GM21528 (cell line): Measurements from ENCODE around the gene NKD1.
"Not testable (repeated sequence)": the region's sequence is repeated elsewhere in the genome, so short reads cannot be mapped to it uniquely, and the experiment has no call there.

Experiments
- ATAC-seq: cut with Tn5 transposase; IDR thresholded peaks from one replicate; pipeline ENCODE4 v1.9.1; 2021; ENCODE audit warnings: mild to moderate bottlenecking, moderate library complexity; ENCODE audit not compliant: unreplicated experiment, low FRiP score

The NKD1 gene, protein sequence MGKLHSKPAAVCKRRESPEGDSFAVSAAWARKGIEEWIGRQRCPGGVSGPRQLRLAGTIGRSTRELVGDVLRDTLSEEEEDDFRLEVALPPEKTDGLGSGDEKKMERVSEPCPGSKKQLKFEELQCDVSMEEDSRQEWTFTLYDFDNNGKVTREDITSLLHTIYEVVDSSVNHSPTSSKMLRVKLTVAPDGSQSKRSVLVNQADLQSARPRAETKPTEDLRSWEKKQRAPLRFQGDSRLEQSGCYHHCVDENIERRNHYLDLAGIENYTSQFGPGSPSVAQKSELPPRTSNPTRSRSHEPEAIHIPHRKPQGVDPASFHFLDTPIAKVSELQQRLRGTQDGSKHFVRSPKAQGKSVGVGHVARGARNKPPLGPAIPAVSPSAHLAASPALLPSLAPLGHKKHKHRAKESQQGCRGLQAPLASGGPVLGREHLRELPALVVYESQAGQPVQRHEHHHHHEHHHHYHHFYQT

DNA sequence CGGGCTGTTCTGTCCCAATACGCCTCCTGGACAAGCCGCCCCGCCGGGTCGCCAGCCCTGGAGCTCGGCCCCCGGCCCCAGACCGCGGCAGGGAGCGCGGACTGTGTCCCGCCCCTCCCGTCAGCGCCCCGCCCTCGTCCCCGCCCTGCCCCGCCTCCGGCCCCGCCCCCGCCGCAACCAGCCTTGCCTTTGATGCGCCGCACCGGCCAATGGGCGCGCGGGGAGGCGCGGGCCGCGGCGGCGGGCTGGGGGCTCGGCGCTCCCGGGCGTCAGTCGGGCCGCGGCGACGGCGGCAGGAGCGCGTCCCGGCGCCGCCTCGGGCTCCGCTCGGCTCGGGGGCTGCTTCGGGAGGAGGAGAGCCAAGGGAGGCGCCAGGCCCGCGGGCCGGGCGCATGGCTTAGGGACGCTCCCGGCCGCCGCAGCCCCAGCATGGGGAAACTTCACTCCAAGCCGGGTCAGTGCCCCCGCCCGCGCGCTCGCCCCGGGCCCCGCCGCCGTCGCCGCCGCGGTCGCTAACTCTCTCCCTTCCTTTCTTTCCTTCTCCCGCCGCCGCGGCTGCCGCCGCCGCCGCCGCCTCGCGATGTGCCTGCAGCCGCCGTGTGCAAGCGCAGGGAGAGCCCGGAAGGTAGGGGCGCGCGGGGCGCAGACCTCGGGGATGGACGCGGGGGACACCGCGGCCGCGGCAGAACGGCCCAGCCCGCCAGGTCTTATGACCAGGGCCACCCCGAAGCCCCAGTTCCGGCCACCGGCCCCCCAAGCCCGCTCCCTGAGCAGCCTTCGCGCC is at the start of gene NKD1:
NKD1 (plus strand) TSS at position 272 of the 784 bp plus-strand sequence; CDS start at position 430, 158 bp downstream.
- peak; percentile 88 for ATAC-seq

DNA sequence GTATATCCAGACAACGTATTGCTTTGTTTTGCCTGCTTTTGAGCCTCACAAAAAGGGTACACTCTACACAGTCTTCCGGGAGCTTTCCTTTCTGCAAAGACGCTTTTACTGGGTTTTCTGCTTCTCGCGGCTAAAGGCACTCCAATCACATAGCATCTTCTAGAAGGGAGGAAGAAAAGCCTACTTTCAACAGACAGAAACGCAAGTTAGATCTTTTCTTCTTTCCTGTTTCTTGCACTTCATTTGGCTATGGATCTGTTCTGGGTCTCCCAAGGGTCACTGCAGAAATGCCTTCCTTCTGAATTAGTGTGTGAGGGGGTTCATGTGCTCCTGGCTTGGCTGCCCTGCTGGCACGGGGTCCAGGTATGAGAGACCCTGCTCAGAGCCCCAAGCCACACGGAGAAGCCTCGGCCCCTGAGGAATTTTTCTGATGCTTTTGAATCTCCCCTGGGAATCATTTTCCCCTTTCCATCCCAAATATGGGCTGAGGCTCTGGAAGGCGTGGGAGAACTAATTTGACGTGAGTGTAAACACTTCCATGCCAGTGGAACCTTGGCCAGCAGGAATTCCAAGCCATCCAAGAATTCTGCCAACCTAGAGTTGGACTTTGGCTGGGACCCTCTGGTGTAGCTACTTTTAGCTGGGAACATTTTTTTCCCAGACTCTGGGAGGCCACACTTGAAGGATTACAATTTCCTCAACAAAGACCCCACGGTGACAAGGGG is 49.6 kb upstream of the NKD1 start:
- ATAC-seq = no peak

DNA sequence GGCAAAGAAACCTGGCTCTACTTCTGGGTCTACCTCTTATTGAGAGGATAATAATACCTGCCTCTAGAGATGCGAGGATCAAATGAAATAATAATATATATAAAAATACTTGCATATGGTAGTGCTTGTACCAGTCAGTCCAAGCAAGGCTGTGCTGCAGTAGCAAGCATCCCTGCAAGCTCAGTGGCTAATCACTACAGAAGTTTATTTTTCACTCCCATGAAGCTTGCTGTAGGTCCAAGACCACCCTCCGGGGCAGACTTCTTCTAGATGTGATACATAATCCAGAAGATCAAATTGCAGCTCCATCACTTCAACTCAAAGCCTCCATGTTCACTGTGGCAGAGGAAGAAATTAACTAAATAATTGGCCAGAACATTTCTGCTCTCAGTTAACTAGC is 48.9 kb upstream of the NKD1 start:
- ATAC-seq = no peak

DNA sequence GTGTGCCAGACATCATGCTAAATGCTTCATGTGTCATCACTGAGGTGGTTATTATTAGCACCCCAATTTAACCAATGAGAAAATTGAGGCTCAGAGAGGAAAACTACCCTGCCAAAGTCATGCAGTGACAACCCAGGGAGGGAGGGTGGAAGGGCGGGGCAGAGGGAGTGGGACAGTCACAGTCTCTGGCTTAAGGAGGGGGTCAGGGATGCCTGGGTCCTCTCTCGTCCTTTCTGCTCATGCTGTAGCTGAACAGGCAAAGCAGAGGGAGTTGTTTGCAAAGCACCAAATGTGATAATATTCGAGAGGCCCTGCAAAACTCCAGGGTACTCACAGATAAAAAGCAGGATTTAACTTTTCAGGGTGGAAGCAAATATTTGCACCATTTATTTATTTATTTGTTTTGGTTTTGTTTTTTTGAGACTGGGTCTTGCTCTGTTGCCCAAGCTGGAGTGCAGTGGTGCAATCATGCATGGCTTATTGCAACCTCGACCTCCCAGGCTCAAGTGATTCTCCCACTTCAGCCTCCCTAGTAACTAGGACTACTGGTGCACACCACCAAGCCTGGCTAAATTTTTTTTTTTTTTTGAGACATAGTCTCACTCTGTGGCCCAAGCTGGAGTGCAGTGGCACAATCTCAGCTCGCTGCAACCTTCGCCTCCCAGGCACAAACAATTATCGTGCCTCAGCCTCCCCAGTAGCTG is 47.9 kb upstream of the NKD1 start:
- no peak for ATAC-seq

DNA sequence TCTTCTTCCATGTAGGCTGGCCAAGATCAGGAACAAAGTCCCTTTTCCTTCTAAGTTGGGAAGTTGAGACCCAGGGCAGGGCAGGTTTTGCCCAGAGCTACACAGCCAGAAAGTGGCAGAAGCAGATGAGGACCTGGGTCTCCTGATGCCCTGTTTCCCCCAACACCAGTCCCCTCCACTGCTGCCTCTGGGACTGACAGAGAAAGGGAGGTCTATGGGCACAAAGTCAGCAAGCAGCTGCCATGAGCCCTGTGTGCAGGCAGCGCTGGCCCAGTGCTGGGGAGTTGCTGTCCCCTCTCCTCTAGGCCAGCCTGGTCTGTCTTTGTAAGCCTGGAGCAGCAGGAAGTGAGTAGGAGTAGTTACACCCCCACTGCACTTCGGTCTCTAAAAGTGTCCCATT is 46.9 kb upstream of the NKD1 start:
- ATAC-seq = no peak

DNA sequence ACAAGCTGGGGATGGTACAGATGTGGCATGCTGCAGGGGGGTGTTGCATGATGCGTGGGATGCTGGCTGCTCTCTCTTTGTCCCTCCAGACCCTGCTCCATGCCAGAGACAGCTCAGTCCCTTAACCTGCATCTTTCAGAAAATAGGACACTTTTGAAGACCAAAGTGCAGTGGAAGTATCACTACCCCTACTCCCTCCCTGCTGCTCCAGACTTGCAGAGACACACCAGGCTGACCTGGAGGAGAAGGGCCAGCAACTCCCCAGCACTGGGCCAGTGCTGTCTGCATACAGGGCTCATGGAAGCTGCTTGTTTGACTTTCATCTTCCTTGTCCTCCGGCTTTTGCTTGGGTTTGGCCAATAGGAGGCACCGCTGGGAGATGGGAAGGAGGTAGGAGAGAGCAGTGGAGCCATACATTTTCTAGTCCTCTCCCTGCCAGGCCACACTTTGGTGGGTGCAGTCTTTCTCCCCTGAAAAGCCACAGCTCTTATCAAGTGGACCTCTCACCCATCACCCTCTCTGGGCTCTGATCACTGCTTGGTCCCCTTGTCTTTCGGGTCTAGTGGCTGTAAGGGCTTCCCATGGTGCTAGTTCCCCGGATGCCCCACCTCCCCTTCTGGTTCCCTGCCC is 46.1 kb upstream of the NKD1 start:
- ATAC-seq = no peak

DNA sequence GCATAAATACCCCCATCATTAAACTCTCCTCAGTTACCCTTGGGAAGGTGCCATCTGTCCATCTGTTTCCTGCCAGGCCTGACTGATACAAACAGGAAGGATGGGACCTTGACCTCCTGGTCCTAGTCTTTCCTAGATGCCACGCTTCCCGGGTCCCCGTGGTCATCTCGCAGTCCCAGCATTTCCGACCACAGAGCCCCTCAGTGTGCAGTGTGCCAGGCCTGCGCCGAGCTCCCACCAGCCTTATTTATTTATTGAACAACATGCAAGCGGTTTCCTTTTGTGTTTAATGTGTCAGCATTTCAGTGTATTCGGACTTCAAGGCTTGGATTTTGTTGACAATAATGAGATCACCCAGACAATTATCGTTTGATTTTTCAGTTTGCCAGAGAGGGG is 45.6 kb upstream of the NKD1 start:
- ATAC-seq = no peak

DNA sequence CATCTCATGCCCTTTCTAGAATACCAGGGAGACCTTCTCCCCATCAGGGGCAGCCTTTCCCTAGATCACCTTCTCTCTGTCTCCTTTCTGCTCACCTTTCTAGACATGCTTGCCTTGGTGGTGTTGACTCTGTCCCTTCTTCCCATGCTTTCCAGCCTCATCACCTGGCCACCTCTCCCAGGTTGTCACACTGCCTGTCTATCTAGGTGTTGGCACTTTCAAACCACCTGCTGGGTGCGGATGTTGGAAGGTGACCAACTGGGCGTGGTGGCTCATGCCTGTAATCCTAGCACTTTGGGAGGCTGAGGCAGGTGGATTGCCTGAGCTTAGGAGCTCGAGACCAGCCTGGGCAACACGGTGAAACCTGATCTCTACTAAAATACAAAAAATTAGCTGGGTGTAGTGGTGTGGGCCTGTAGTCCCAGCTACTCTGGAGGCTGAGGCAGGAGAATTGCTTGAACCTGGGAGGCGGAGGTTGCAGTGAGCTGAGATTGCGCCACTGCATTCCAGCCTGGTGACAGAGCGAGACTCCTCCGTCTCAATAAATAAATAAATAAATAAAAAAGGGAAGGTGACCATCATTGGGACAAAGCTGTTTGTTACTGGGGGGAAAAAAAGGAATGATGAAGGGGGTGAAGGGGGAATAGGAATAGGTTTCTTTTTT is 44.2 kb upstream of the NKD1 start:
- not testable (repeated sequence) for ATAC-seq

DNA sequence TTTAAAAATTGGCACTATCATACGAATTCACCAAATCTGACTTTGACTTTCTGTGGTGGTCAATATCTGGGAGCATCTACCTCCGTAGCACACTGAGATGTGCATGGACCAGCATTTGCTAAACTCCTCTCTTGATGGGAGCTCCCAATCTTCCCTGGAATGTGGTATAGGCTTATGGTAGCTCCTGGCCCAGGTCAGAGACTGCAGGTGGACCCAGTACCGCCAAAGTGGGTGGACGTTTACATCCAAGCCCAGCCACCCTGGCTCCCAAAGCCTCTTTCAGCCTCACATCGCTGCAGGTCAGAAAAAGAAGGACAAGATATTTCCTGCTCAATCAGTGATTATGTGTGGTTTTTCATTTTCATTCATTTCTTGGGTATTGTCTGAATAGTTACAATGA is 43.1 kb upstream of the NKD1 start:
- ATAC-seq = no peak

DNA sequence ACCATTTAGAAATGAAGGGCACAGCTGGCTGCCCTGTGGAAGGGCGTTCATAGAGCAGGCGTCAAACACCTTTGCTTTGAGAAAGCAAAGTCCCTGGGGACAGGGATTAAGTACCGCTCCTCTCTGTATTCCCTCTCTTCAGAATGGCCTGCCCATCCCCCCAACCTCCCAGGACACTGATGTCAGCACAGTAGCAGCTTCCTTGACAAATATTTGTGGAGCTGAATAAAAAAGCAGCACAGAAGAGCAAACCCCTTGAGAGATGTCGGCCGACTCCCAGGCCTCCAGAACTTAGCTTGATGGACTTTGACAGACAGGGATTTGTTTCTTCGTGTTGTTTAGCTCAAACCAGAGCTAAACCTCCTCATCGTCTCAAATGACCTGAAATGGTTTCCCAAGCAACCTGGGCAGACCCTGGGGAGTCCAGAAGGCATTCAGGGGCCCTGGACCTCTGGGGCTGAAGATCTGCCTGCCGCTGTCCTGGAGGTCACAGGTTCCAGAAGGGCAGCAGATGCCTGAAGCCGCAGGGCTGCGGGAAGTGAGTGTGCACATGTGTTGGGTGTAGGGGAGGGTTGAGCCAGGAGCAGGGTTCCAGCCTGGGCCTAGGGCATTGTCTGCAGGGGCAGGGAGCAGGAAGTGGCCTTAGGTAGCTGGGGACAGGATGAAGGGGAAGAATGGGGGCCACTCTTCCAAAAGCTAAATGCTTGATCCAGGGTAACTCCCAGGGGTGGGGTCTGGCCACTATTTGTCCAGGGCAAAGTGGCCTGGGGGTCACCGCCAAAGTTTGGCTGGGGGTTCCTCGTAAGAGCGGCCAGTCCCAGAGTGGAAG is 42.3 kb upstream of the NKD1 start:
- ATAC-seq = no peak

DNA sequence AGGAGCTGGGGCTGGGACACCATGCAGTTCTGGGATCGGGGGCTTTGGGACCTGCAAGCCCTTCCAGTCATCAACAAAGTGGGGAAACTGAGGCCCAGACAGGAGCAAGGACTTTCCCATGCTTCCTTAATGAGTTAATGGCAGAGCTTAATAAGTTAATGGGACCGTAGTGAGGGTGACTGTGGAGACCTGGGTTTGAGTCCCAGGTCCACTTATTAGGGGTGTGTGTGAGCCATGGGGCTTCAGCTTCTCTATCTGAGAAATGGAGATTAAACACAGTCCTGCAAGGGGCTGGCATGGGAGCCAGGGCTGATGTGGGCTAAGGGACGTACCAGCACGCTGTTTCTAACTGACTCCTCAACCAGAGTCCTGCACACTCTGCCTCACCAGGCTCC is 41.7 kb upstream of the NKD1 start:
- no peak for ATAC-seq

DNA sequence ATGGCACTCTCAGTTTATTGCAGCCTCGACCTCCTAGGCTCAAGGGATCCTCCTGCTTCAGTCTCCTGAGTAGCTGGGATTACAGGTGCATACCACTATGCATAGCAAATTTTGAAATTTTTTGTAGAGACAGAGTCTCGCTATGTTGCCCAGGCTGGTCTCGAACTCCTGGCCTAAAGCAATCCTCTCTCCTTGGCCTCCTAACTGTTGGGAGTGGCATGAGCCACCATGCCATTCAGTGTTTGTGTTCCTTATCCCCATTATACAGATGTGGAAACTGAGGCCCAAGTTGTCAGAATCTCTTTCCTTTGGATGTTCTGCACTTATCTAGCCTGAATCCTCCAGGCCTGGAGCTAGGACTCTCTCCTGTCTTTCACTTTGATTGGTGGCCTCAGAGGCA is 40.8 kb upstream of the NKD1 start:
- no peak for ATAC-seq

DNA sequence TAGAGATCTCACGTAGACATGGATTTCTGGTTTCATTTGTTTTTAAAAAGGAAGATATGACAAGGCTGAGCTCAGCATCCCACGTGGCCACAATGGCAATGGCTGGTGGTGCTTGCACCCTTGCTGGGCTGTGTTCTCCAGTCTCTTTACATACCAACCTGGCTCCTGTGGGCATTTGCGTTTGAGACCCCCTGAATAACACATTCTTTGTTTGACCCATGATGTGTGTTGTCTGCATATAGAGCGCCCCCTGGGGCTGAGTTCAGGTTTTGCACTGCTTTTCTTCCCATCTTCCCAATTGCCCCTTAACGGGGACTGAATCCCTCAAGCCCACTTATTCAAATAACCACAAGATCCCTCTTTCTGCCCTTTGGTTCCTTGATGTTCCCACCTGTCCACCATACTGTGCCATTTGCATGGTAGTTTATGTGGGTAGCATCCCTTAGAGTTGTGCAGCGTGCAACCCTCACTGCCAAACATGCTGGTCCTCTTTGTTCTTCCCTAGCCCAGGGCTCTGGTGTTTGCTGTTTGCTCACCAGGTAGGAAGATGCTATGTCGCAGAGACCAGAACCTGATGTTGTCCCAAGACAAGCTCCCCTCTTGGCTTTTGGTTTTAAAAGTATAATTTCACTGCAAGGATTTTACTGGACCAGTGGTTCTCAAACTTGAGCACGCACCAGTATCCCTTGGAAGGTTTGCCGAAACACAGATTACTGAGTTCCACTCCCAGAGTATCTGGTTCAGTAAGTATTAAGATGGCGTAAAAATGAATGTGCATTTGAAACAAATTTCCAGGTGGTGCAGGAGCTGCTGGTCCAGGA is 38.5 kb upstream of the NKD1 start:
- ATAC-seq = no peak

DNA sequence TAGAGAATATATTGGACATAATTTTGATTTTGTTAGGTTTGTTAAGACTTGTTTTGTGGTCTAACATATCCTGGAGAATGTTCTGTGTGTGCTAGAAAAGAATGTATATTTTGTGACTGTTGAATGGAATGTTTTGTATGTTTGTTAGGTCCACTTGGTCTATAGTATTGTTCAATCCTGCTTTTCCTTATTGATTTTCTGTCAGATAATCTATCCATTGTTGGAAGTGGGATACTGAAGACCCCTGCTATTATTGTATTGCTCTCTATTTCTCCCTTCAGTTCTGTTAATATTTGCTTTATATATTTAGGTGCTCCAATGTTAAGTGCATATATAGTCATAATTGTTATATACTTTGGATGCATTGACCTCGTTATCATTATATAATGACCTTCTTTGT is 33.0 kb upstream of the NKD1 start:
- ATAC-seq = no peak

DNA sequence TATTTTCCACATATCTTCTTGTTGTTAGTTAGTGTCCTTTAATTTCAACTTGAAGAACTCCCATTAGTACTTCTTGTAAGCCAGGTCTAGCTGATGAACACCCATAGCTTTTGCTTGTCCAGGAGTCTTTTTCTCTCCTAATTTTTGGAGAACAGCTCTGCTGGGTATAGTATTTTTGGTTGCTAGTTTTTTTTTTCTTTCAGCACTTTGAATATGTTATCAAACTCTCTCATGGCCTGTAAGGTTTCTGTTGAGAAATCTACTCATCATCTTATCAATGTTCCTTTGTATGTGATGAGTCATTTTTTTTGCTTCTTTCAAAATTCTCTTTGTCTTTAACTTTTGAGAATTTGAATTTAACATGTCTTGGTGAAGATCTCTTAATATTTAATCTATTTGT is 31.8 kb upstream of the NKD1 start:
- ATAC-seq = no peak

DNA sequence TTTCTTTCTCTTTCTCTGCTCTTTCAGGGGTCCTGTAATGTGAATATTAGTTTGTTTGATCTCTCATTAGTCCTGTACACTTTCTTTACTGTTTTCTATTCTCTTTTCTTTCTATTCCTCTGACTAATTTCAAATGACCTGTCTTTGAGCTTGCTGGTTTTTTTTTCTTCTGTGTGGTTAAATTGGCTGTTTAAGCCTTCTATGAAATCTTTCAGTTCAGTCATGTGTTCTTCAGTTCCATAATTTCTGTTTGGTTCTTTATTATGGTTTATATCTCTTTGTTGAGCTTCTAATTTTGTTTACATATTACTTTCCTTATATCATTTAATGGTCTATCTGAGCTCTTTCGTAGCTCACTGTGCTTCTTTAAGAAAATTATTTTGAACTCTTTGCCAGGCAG is 31.3 kb upstream of the NKD1 start:
- no peak for ATAC-seq

DNA sequence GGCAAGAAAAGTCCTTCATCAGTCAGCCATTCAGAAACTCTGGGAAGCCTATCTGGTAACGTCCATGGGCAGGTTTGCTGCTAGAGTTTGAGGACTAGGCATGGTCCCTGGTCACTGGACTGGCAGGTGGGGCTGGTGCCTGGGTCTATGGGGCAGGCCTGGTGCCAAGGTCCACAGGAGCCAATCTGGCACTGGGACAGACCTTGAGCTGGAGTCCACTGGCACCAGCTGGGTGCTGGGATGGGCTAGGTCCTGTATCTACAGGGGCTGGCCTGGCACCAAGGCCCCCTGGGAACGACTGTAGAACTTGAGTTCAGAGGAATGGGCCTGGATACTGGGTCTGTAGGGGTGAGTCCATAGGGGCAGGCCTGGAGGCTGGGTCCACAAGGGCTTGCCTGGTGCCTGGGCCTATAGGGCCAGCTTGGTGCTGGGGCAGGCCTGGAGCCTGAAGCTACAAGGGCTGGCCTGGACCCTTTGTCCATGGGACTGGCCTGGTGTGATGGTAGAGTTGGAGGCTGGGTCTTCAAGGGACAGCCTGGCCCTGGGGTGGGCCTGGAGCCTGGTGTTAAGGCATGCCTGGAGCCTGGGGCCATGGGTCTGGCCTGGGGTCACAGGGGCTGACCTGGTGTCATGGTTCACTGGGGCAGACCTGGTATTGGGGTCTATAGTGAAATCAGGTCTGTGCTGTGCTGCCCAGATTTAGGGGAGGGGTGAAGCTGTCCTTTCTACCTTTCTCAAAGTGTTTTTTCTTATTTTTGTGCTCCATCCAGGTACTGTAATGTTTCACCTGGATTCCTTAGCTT is 30.5 kb upstream of the NKD1 start:
- ATAC-seq = no peak
